Measurements from ENCODE around the gene NFKBIB.
A peak's percentile ranks its signal among the peaks of the same experiment; 100 is the strongest.

NFKBIB gene

DNA sequence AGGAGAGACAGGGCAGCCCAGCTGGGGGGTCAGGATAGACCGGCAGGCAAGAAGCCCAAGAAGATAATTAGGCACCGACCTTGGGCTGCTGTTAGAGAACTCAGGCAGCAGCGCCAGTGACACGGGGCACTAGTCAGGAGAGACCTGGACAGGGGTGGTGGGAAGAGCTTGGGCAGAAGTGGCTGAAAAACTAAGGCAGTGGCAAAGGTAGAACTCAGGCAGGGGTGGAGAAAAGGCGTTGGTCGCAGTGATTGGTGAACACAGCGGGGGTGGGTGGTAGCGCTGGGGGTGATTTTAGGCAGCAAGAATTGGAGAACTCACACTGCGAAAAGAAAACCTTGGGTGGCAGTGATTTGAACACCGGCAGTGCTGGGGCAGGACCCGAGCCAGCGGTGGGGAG lies 7.9 kb downstream of the NFKBIB start:
- DNase-seq: no peak

DNA sequence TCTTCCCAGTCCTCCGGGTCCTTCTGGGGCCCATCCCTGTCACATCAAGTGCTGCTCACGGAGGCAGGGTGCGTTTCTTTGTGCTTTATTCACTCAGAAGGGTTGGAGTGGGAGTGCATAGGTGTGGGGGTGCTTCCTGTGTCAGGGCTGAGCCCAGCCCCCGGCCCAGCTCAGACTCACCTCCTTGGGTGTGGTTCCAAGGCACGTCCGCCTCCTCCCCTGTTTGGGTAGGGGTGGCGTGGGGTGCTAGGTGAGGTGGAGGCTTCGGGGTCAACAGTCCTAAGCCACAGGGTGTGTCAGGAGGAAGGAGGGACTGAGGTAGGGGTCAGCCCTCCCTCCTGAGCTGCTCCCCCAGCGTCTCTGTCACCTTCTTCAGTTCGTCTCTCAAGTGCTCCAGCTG lies 9.1 kb downstream of the NFKBIB start:
- no peak for DNase-seq

DNA sequence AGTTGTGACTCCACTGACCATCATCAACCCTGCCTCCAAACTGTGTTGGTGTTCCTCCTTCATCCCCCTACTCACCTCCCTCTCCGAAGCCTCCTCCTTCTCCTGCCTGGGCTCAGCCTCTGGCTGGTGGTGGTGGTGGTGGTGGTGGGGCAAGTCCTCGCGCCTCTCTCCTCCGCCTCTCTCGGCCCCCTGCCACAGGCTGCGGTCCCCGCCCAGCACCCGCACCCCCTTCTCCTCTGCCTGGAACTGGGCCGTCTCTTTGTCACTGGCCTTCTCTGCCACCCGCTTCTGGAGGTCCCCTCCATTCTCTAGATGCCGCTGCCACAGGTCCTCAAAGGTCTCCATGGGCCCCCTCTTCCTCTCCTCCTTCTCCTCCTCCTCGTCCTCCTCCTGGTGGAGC lies 10.7 kb downstream of the NFKBIB start:
- DNase-seq: no peak

DNA sequence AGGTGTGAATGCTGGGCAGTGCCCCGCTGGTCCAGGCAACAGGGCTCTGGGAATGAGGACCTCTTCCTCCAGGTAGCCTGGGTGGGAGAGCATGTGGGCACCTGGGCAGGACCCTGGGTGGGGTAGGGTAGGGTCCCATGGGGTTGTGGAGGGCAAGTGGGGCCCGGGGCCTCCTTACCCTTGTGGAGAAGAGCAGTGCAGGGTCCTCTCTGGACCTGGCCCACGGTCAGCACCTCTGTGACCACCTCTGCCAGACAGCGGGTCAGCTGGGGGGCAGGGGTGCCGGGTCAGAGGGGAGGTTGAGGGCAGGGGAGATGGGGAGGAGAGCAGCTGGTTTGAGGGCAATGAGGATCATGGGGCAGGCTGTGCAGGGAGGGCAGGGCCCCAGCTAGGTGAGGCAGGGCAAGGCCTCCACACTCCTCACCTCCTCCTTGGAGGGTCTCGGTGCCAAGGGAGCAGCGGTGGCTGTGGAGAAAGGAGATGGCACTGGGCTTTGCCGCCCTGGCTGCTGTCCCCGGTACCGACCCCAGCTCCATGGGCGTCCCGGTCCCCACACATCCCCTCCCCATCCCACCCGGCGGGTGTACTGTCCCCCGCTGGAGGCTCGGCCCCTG lies 11.7 kb downstream of the NFKBIB start:
- DNase-seq: no peak

DNA sequence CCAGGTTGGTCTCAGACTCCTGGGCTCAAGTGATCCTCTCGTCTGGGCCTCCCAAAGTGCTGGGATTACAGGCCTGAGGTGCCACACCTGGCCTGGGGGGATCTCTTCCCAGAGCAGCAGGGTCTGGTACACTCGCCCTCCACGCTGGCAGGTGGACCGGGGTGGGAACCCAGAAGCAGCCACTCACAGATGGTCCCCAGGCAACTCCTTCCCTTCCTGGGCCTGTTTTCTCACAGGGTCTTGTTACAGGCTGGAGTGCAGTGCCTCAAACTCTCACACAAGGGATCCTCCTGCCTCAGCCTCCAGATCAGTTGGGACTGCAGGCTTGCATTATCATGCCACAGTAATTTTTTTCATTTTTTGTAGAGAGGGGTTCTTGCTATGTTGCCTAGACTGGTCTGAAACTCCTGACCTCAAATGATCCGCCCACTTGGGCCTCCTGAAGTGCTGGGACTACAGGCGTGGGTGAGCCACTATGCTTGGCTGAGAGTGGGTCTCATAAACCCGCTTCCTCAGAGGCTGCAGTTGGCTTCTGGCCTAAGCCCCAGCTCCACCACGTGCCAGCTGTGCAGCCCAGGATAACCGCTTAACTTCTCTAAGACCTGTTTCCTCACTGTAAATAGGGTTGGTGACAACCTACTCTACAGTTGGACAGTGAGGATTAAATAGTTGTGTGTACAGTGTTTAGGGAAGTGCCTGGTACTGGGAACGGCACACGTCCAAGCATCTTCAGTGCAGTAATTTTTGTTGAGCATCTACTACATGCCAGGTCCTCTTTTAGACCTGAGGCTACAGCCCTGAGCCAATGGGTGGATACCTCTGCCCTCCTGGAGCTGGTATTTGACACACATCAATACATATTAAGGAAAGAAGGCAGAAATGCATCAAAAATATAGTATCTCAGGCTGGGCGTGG lies 13.1 kb downstream of the NFKBIB start:
- DNase-seq: no peak

DNA sequence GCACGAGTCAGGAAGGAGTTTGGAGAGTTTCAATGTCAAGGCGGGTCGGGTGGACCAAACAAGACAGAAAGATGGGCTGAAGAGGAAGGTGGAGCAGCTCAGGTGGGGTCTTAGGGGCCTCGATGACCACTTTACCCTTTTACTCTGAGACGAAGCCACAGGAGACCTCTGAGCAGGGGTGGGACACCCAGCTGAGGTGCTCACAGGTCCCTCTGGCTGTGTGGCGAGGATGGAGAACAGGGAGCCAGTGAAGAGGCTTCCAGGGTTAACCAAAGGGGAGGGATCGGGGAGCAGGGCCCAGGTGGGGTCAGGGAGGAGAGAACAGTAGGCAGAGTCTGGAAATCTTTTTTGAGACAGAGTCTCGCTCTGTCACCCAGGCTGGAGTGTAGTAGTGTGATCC lies 14.2 kb downstream of the NFKBIB start:
- no peak for DNase-seq

DNA sequence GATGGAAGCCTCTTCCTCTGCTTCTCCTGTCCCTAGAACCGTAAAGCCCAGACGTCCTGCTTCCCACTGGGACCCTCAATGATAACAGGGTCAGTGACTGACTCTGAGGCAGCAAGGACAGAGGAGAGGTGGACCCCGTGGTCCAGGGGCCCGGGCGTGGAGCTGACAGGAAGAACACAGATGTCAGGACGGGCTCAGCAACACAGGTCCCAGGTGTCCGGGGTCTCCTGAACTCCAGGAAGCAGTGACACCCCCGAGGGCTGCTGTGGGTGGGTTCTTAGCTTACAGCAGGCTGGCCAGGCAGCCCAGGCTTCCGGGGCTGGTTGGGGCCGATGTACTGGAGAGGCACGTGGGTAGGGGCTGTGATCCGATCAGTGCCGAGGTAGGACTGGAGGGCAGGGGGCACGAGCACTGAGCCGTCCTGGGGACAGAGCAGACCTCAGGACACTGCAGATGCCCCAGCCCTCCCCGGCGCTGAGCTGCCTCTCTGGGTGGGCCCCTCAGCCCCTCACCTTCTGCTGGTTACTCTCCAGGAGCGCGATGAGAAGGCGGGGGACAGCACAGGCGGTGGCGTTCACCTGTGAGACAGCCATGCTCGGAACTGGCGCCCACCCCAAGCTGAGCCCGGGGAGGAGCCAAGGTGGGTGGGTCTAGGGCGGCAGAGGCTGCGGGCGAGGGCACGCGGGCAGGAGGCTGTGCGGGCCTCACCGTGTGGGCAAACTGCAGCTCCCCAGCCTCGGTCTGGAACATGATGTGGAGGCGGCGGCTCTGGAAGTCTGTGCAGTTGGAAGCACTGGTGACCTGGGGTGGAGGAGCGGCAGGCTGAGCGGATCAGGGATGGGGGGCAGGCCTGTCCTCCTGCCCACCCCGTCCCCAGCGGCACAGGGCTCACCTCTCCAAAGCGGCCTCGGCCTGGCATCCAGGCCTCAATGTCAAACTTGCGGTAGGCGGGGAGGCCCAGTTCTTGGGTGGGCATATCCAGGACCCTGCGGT lies 15.9 kb downstream of the NFKBIB start:
- DNase-seq: no peak

DNA sequence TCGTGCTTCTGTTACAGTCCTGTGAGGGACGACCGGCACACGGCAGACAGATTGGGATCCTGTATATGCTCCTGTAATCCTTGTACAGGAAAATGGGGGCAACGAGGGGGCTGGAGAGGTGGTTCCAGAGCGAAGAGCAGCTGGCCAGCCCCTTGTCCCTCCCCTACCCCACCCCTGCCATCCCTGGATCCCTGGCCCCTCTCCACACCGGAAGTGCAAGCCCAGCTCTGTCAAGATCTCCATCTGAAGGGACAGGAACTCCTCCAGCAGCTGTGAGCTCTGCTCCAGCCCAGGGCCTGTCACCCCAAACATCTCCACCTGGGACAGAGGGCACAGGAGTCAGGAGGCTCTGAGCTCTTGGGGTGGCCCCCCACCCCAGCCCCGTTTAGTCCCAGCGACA lies 17.7 kb downstream of the NFKBIB start:
- no peak for DNase-seq

DNA sequence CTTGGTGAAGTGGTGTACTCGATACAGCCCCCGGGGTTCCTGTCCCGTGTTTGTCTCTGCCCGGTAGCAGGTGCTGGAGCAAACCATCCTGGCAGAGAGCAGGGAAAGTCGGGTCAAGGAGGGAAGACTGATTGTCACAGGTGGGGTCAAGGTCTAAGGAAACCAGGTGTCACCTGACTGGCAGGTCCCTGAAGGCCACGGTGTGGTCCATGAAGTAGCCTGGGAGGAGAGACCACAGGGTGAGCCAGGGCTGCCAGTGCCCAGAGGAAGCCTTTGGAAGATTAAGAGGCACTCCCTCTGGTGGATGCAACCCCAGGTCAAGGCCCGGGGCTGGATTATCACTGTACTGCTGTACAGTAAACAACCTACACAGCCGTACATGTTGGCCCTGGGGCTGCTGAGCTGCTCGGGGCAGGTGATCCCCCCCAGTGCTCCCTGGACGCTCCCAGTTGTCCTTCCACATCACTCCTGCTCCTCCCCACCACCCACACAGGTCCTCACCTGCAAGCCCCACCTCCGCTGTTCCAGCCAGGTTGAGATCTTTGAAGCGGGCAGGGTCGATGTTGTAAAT lies 18.2 kb downstream of the NFKBIB start:
- DNase-seq: no peak

DNA sequence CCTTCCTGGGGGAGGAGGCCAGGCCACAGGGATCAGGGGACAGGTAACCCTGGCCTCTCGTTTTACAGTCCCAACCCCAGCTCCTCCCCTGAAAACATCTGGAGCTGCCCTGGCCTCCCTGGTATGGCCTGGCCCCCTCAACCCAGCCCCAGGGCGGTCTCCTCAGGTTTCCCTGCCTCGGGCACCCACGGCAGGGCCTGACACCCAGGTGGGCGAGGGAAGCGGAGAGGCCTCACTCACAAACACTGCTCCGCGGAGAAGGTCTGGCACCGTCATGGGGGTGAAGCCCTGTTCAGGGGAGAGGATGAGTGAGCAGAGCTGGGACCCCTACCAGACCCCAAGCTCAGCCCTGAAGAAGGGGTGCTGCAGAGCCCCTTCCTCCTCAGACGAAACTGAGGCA lies 18.8 kb downstream of the NFKBIB start:
- no peak for DNase-seq

DNA sequence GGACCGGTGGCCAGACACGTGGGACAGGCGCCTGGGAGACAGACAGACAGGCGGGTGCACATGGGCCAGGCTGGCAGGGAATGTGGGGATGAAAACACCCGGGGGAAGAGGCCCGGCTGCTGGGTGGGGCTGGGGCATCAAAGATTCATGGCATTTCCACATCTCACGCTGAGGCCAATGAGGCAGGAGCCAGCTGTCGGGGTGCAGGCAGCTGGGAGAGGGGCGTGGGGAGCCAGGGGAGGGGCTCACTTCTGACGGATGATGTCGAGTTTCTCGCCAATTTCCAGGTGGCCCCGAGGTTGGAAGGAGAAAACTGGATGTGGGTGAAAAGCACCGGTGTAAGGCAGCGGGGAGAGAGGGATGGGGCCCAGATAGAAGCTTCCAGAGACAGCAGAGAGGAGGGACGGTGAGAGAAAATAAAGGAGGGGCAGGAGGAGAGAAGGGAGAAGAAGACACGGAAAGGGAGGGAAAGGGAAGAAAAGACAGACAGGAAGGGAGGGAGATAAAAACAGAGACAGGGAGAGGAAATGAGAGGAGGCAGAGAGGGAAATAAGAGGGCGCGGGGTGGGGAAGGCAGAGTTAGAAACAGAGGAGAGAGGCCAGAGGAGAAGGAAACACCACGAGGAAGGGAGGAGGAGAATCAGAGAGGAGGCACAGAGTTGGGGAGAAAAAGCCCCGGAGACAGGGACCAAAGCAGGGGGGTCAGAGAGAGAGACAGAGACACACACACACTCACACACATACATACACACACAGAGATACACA lies 20.2 kb downstream of the NFKBIB start:
- DNase-seq: no peak

DNA sequence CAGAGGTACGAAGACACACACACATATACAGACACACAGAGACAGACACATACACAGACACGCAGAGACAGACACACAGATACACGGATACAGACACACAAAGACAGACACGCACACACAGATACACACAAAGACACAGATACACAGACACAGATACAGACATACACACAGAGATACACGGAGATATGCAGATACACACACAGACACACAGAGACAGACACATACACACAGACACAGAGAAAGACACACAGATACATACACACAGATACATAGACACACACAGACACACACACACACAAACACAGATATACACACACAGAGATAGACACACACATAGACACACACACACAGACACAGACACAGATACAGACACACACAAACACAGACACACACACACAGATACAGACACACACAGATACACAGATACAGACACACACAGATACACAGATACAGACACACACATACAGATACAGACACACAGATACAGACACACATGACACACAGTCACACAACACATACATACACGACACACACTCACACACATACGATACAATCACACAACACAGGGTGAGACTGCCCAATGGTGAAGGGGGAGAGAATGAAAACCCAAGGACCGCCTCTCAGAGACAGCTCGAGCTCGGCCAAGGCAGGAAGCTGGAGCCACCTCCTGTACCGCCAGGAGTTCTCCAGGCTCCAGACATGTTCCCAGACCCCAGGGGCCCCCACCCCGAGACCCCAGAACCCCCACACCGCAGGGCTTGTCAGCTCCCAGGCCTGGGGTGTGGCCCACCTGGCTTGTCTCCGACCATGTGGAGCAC lies 21.0 kb downstream of the NFKBIB start:
- DNase-seq: no peak

DNA sequence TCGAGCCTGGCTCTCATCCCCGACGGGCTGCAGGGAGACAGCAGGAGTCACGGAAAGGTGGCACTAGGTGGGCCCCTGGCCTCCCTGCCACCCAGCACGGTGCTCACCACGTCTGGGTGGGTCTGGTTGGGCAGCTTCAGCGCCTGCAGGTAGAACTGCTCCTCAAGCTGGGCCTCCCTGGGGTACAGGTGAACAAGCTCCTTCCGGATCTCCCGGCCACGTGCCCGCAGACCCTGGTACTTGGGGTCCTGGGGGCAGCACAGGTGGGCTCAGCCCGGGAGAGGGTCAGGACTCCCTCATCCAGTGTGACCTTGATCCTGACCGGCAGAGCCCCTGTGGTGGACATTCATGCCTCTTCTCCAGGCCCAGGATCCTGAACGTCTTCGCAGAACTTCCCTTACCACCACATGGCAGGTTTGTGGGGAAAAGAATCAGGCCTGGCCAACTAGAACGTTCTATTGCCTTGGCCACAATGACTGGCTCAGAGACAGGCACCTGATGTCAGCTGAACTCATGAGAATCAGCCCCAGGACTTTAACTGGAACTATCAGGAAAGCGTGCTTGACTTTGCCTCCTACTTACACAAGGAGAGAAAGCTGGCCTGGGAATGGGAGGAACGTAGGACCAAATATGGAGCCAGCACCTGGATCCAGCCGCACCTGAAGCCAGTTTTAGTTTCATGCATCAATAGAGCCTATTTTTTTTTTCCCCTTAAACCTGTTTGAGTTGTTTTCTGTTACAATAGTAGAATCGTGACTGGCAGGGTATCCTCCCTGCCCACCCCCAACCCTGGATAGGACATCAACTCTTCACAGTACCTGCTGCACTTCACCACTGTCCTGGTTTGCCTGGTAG lies 21.9 kb downstream of the NFKBIB start:
- DNase-seq: no peak

DNA sequence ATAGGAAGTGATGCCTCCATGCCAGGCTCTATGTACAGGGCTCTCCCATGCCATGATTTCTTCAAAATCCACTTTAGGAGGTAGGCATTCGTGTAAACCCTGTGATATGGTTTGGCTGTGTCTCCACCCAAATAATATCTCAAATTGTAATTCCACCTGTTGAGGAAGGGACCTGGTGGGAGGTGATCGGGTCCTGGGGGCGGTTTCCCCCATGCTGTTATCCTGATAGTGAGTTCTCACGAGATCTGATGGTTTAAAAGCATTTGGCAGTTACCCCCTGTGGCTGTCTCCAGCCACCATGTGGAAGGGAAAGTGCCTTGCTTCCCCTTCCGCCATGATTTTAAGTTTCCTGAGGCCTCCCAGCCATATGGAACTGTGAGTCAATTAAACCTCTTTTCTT lies 22.7 kb downstream of the NFKBIB start:
- DNase-seq: no peak

DNA sequence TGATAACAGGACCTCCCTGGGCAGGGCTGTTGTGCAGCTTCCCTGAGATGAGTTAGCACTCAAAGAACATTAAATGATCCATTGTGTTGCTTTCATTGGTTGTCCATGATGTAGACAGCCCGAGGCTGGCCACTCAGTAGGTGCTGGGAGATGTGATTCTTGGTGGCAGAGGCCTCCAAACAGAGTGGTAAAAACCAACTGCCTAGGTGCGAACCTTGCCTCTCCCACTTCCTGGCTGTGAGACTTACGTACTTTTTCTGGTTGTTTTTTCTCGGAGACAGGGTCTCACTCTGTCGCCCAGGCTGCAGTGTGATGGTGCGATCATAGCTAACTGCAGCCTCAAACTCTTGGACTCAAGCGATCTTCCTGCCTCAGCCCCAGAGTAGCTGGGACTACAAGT lies 24.6 kb downstream of the NFKBIB start:
- no peak for DNase-seq

DNA sequence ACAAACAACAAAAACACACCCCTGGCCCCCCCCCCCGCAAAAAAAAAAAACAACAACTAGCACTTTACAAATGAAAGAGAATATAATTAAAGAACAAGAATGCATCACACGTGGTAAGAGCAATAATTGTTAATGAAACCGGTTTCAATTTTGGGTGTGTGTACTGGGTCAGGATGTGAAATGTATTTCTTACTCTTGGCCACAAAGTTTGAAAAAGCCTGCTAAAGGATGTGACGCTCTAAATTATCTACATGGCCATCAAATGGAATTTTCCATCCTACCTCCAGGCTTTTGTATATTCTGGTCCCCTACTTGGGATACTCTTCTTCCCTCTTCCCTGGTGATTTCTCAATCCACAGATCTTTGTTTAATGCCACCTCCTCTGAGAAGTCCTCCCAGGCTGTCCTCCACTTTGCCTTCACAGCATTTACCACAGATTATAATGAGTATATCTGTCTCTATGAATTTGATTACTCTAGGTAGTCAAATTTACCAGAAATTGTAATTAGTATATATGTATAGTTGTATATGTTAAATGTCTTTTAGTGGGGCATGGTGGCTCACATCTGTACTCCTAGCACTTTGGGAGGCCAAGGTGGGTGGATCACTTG lies 28.7 kb downstream of the NFKBIB start:
- DNase-seq: no peak

DNA sequence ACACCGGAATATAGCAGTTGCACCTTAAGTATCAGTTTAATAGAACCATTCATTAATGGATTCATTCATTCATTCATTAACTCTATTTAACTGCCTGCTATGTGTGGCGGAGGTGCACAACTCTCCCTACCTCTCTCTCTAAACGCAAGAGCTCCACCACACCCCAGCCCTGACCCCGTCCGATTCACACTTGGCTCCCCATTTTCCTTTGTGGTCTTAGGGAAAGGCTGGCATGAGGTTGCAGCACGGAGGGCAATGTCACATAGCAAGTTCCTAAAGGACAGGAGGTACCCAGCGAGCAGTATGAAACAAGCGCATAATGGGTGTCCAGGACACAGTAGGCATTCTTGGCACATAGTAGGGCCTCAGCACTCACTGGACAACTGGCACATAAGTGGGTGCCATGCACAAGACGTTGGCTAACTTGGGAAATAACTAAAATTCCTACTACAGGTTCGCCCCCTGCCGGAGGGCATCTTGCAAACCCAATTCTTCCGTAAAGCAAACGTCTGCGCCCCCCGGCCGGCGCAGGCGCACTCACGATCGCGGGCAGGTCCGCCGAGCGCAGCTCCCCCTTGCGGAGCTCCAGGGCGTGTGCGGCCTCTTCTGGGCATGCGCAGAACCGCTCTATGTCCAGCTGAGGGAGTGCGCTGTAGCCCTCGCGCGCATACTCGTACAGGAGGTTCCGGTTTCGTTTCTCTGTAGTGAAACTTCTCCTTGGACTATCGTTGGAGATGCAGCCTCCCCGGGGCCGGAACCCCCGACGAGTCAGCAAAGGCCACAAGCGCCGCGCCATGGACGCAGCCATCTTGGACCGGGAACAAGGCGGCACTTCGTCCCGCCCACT lies 30.4 kb downstream of the NFKBIB start, which contains the start of gene SARS2:
Gene SARS2 (minus strand): TSS at position 835 of the 847 bp plus-strand sequence. CDS start 27 bp downstream, at position 808.
- peak; percentile 92 to 98 (median 94) for DNase-seq

DNA sequence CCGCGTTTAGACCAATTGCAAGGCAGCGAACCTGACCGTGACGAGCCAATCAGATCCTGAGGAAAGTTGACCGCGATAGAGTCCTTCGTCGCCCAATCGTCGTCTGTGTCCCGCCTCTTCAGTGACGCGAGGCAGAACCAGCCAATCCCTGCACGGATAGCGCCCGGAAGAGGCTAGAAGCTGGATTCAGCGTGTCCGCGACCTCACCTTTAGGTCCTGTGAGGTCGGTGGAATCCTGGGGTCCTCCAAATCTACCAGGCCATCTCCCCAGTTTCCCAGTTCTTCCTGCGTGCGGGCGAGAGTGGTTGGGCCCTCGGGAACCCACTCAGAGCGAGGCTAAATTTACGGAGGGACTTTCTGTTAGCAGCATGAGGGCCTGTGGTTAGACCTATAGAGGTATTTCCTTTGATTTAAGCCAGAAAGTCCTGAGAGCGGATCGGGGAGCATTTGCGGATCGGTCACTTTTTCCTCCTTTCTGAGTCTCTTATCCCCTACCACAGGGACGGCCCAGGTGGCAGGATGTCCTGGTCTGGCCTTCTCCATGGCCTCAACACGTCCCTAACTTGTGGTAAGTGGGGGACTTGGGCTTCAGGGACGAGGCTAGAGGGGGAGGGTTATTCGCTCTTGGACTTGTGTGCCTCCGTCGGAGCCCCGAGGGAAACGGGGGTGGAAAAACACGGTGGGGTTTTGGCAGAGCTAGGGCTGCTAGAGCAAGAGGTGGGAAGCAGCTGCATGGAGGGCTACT lies 31.2 kb downstream of the NFKBIB start, which contains the start of gene MRPS12:
Gene MRPS12 (plus strand): TSS at position 169 of the 745 bp plus-strand sequence. CDS start 351 bp downstream, at position 520.
- DNase-seq: peak in 3 of 4 experiments; percentile 94 to 97 (median 95)

All from activated CD4-positive, CD25-positive, alpha-beta regulatory T cell (primary cell).